Uterus (tissue), 4 donors: ENCODE results near the gene ZAP70. TPM values are rescaled to one million over a fixed set of nuclear protein-coding genes. Genes with fewer than 3 reads are reported as not detected.

ENCODE experiments used
- DNase-seq, 2 donors: peaks; one replicate each; pipeline ENCODE4 v3.0.0-alpha.2; 2019 to 2020
- H3K27ac ChIP-seq, 2 donors: fragments of 200-600 bp; sonication (generic); 1 replicate in 1 of 2; 2 replicates in 1 of 2; pipeline ENCODE4 v1.5.1; 2016 to 2018
- H3K27me3 ChIP-seq, 2 donors: fragments of 200-600 bp; sonication (generic); one replicate each; pipeline ENCODE4 v1.5.1; 2018 to 2019; ENCODE audit warnings: control low read depth in 1 of 2
- H3K36me3 ChIP-seq, 2 donors: fragments of 200-600 bp; sonication (generic); one replicate each; pipeline ENCODE4 v1.5.1; 2019; ENCODE audit warnings: control low read depth in 1 of 2
- H3K4me1 ChIP-seq, 2 donors: fragments of 200-600 bp; sonication (generic); one replicate each; pipeline ENCODE4 v1.5.1; 2018 to 2019; ENCODE audit warnings: control low read depth in 1 of 2
- H3K4me3 ChIP-seq, 2 donors: fragments of 200-600 bp; sonication (generic); 1 replicate in 1 of 2; 2 replicates in 1 of 2; pipeline ENCODE4 v1.5.1; 2018 to 2019; ENCODE audit warnings: mild to moderate bottlenecking in 1 of 2
- H3K9me3 ChIP-seq, 2 donors: fragments of 200-600 bp; sonication (generic); one replicate each; pipeline ENCODE4 v1.5.1; 2019; ENCODE audit warnings: control low read depth in 1 of 2
- POLR2A ChIP-seq, 2 donors: fragments of 450-650 bp; IDR thresholded peaks; one replicate each; pipeline ENCODE4 v1.6.1; 2016; ENCODE audit warnings: antibody characterized with exemption in 2 of 2, mild to moderate bottlenecking in 1 of 2, moderate library complexity in 1 of 2
- intact Hi-C: fragments of 100-400 bp; cut with DNase I; formaldehyde crosslinking; loops from one replicate; pipeline ENCODE4 v1.15.1; 2023; ENCODE audit warnings: low total_unique reads
- total RNA-seq, 4 donors: library from RNA; depleted of rRNA in 3 of 4; stranded (reverse); fragments of >200 nt in 3 of 4; gene quantifications; one replicate each; pipeline versions ENCODE4 v1.1.0 to v1.2.4, GENCODE V29; 2014 to 2023
- TF ChIP-seq, protein P1 (sequence below), 4 experiments: fragments of 200-600 bp in 2 of 4; fragments of 450-650 bp in 2 of 4; sonication (generic) in 2 of 4; IDR thresholded peaks; one replicate each; pipeline ENCODE4 v1.5.1; 2016 to 2019; ENCODE audit warnings: antibody characterized with exemption in 4 of 4, mild to moderate bottlenecking in 2 of 4, moderate library complexity in 1 of 4
- donor health status: DM: yes; HTN: yes; CAD: no.

The ZAP70 gene
- total RNA-seq, 4 donors from 2014 or later: 3.3 to 11.2 (median 5.1) TPM

DNA sequence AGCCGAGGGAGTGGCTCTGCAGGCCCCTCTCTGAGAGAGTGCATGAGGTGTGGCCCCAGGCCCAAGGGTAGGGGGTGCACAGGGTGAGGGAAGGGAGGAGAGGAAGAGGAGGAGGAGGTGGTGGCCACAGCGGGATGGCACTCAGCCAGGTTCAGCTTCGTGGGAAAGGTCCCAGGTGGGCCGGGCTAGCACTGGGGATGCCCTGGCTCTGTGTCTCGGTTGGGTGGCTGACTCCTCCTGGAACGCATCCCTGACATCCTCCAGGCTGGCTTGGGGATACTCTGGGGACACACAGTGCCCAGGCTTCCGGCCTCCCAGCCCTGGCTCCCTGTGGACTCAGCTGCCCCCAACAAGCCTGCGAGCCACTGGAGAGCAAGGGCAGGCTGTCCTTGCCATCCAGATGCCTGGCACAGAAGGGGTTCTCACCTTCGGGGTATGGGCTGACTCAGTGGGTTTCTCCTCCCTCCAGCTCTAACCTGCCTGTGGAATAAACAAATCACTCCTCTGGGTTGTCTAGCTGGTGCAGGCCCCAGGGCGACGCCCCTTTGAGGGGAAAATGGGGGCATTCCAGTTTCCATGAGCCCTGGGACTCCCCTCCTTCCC is 582 bp upstream of the ZAP70 start:
- intact Hi-C loops: no loop called here
- H3K9me3 ChIP-seq: no peaks in the 10 kb centered on the region
- H3K27ac ChIP-seq: no peak overlapping the region
- H3K4me1 ChIP-seq: no peaks in the 10 kb centered on the region
- TF ChIP-seq POLR2A (IDR thresholded peaks at IDR 0.05): no peak
- TF ChIP-seq, protein P1, sequence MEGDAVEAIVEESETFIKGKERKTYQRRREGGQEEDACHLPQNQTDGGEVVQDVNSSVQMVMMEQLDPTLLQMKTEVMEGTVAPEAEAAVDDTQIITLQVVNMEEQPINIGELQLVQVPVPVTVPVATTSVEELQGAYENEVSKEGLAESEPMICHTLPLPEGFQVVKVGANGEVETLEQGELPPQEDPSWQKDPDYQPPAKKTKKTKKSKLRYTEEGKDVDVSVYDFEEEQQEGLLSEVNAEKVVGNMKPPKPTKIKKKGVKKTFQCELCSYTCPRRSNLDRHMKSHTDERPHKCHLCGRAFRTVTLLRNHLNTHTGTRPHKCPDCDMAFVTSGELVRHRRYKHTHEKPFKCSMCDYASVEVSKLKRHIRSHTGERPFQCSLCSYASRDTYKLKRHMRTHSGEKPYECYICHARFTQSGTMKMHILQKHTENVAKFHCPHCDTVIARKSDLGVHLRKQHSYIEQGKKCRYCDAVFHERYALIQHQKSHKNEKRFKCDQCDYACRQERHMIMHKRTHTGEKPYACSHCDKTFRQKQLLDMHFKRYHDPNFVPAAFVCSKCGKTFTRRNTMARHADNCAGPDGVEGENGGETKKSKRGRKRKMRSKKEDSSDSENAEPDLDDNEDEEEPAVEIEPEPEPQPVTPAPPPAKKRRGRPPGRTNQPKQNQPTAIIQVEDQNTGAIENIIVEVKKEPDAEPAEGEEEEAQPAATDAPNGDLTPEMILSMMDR (IDR thresholded peaks at IDR 0.05): no peak
- DNase-seq: no peak
- H3K4me3 ChIP-seq: no peak overlapping the region
- H3K27me3 ChIP-seq: no peaks in the 10 kb centered on the region
- no peaks in the 10 kb centered on the region for H3K36me3 ChIP-seq

GRCh38 chr2:97714084-97714949 is 941 bp downstream of the ZAP70 start:
- TF ChIP-seq, protein P1 (IDR thresholded peaks at IDR 0.05): no peak
- TF ChIP-seq POLR2A (IDR thresholded peaks at IDR 0.05): no peak
- no peak overlapping the region for H3K4me3 ChIP-seq
- no peaks in the 10 kb centered on the region for H3K36me3 ChIP-seq
- H3K27ac ChIP-seq: no peak overlapping the region
- no peaks in the 10 kb centered on the region for H3K9me3 ChIP-seq
- H3K4me1 ChIP-seq: no peaks in the 10 kb centered on the region
- H3K27me3 ChIP-seq: no peaks in the 10 kb centered on the region
- no peak for DNase-seq
- intact Hi-C loops: no loop called here

GRCh38 chr2:97714950-97715652 is 1.7 kb downstream of the ZAP70 start:
- Histone ChIP-seq H3K9me3 (no peaks in the 10 kb centered on the region), H3K4me3 (no peak overlapping the region), H3K27ac (no peak overlapping the region), H3K4me1 (no peaks in the 10 kb centered on the region), H3K27me3 (no peaks in the 10 kb centered on the region), H3K36me3 (no peaks in the 10 kb centered on the region)
- no peak for TF ChIP-seq POLR2A (IDR thresholded peaks at IDR 0.05)
- TF ChIP-seq, protein P1 (IDR thresholded peaks at IDR 0.05): no peak
- no peak for DNase-seq
- intact Hi-C loops: no loop called here

DNA sequence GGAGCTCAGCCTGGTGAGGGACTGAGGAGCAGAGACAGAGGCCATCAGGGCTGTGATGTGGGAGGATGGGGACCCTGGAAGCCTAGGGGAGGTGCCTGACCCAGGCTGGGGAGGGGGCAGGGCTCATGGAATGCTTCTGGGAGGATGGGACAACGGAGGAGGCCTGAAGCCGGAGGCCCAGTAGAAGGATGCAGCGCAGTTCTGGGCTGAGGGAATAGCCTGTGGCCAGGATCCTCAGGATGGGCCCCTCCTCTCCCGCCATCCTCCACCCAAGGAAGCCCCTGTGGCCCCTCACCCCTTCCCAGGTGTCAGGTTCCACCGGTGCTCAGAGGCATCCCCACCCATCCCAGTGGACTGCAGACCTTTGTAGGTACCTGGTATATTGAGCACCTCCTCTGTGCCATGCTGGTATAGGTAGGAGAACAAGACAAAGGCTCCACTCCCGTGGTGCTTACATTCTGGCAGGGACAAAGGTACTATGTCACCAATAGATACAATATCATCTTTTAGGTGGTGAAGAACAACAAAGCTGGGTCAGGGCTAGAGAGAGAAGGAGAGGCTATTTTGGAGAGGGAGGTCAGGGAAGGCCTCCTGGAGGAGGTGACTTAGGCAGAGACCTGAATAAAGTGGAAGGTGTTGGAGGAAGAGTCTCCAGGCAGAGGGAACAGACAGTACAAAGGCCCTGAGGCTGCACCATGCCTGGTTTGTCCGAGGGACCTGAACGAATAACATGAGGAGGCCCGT is 2.7 kb downstream of the ZAP70 start:
- TF ChIP-seq POLR2A (IDR thresholded peaks at IDR 0.05): no peak
- TF ChIP-seq, protein P1 (IDR thresholded peaks at IDR 0.05): no peak

More for the DNA sequence above, 2.7 kb downstream of the ZAP70 start:
- no peak overlapping the region for H3K4me3 ChIP-seq
- H3K27ac ChIP-seq: no peak overlapping the region
- DNase-seq: no peak
- intact Hi-C loops: no loop called here
- H3K4me1 ChIP-seq: no peaks in the 10 kb centered on the region
- H3K36me3 ChIP-seq: no peaks in the 10 kb centered on the region
- H3K9me3 ChIP-seq: no peaks in the 10 kb centered on the region
- no peaks in the 10 kb centered on the region for H3K27me3 ChIP-seq
